ENCODE measurements around the gene MYCBPAP.
"Not testable (repeated sequence)": the region's sequence is repeated elsewhere in the genome, so short reads cannot be mapped to it uniquely, and the experiment has no call there.

Gene MYCBPAP

DNA sequence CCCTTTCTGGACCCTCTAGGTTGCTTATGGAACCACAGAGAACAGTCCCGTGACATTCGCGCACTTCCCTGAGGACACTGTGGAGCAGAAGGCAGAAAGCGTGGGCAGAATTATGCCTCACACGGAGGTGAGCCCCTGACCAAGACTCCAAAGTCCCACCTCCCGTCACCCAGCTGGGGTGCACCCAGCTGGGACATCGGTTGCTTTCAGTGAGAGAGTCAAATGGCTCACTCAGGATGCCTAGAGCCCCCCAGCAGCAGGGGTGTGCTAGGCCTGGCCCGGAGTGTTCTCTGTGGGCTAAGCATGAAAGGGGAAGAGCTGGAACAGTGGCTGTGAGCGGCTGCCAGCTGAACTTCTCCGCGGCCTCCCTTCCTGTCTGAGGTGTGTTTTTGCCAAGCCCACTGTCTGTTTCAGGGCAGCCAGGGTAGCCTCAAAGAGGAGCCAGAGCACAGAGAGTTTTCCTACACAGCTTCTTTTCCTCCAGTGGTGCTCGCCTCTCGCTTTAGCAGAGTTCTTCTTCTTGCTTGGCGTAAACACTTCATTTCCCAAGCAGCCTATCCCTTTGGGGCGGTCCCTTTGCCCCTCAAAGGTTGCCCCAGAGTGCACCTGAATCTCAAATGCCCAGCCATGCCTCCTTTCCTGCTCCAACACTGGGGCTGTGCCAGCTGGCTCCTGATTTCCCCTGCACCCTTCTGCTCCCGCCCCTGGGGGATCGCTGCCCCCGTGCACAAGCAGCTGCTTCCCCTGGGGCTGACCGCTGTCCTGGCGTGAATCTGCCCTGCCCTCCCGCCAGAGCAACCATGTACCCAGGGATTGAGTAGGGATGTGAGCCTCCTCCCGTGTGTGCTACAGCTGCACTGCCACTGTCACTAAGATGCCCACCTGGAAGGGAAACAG is 37.0 kb upstream of the MYCBPAP start:
- no peak for DNase-seq

GRCh38 chr17:50472286-50472685 is 36.0 kb upstream of the MYCBPAP start:
- no peak for DNase-seq

GRCh38 chr17:50472761-50473161 is 35.5 kb upstream of the MYCBPAP start:
- not testable (repeated sequence) for DNase-seq

- DNase-seq, result no peak
These were observed 34.3 kb upstream of the MYCBPAP start for GRCh38 chr17:50473901-50474300.

- DNase-seq, result no peak
These were observed 33.7 kb upstream of the MYCBPAP start for GRCh38 chr17:50474523-50474922.

DNA sequence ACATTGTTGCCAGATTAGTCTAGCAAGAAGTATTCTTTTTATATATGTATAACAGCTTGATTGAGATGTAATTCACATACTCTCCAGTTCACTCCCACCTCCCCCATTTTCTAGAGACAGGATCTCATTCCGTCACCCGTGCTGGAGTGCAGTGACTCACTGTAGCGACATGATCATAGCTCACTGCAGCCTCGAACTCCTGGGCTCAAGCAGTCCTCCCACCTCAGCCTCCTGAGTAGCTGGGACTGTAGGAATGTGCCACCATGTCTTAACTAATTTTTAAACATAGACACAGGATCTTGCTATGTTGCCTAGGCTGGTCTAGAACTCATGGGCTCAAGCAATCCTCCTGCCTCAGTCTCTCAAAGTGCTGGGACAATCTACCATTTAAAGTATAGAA is 32.9 kb upstream of the MYCBPAP start:
- DNase-seq, result no peak

- DNase-seq, result not testable (repeated sequence)
These were observed 32.3 kb upstream of the MYCBPAP start for GRCh38 chr17:50475775-50476544.

DNA sequence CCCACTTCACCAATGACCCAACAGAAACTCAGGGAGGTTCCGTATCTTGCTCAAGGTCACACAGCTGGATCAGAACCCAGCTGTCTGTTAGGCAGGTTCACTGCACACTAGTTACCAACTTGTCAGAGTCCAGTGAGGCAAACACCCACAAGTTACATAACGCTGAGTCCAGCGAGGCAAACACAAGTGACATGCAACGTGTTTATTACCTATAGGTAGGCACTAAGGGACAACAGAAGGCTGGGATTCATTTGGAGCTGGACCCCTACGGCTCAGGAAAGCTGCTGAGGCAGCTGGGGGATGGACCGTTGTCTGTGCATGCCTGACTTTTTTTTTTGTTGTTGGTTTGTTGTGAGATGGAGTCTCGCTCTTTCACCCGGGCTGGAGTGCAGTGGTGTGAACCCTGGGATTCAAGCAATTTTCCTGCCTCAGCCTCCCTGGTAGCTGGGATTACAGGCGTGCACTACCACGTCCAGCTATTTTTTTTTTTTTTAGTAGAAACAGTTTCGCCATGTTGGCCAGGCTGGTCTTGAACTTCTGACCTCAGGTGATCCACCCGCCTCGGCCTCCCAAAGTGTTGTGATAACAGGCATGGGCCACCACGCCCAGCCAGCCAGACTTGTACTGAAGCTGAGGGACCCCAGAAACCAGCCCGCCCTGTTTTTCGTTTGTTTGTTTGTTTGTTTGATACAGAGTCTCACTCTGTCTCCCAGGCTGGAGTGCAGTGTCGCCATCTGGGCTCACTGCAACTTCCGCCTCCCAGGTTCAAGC is 31.5 kb upstream of the MYCBPAP start:
- DNase-seq, result no peak

DNA sequence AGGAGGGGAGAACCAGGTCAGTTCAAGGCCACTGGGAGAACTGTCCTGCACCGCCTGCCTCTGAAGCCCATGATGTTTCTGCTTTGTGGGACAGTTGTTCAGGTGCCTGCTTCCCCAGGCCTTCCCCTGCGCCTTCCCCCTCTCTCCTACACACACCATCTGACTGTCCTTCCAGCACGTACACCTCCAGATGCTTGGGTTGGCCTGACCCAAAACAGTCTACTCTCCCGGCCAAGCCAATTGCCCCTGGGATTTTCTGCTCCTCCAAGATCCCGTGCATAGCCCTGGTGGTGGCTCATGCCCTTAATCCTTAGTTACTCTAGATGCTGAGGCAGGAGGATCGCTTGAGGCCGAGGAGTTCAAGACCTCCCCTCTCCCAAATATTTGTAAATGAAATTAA is 30.3 kb upstream of the MYCBPAP start:
- no peak for DNase-seq

DNA sequence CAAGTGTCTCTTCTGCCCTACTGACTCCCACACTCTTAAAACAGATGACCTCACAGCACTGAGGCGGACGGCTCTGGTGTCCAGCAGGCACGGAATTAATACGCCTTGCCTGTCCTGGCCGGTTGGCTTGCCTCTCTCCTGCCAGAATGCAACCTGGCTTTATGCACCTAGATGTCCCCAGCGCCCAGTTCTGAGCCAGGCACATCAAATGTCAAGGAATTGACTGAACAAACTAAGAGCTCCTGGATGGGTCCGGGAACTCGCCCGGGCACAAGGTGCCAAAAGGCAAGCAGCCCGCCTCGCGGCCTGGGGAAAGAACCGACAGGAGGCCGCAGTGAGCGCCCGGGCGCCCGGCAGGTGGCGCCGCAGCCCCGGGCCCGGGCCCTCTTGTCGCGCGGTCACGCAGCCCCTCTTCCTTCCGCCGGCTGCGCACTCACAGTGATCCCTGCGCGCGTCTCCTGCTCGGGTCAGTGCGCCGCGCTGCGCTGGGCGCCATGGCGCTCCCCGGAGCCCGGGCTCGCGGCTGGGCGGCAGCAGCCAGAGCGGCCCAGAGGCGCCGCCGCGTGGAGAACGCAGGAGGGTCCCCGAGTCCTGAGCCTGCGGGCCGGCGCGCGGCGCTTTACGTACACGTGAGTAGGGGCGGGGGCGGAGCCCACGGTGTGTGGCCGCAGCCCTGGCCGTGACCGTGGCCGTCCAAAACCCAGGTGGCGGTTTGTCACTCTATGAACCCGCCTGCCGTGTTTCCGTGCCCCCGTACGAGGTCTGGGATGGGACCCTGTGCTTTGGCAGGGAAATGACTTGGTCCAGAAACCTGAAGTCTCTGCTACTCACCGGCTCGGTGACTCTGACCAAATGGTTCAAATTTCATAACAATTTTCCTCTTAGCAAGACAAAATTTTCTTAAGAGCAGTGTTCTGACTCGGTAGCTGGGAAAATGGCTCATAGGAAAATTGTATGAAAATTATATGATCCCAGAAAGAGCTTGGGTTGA is 29.6 kb upstream of the MYCBPAP start, which contains the start of gene RSAD1:
TSS of gene RSAD1 (plus strand) at position 470 of the 991 bp plus-strand sequence. CDS start at position 495, 25 bp downstream.
- DNase-seq, result peak; percentile 71

GRCh38 chr17:50479522-50480141 is 28.6 kb upstream of the MYCBPAP start:
- DNase-seq, result peak; percentile 49

DNA sequence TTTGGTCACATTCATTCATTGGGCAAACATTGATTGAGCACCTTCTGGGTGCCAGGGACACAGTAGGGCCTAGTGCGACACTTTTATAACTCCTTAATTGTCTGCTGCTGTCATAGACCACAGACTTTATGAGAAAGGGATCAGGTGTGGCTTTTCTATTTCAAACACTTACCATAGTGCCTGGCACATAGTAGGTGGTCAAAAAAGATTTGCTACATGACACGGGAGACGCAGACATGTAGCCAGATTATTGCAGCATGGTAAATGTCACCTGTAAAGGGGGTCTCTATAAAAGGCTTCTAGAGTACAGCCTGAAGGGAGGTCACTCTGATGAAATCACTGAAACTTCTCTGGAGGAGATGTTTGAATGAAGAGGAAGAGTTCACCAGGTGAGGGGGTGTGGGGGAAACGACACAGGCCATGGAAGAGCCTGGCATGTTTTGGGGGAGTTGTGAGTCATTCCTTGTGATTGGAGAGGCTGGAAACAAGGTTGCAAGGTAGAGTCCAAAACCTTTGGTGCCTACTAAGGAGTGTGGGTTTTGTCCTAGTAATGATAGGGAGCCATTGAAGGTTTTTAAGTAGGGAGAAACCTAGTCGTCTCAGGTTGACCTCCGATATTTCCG is 28.0 kb upstream of the MYCBPAP start:
- no peak for DNase-seq

DNA sequence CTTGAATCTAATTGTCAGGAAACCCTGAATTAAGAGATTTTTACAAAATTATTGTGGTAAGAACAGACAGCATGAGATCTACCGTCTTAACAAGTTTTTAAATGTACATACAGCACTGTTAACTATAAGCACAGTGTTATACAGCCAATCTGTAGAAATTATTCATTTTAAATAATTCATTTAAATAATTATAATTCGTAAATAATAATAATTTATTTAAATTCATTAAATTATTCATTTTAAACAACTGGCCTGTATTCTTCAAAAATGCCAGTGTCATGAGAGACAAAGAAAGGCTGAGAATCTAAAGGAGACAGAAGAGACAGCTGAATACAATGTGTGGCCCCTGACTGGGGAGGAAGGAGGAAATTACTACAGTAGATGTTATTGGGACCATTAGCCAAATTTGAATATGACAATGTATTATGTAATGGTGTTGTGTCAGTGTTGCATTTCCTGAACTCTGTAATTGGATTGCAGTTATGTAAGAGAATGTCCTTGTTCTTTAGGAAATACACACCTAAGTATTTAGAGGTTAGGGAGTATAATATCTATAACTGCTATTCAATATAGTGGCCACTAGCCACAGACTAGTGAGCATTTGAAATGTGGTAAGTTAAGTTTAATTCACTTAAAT is 27.3 kb upstream of the MYCBPAP start:
- DNase-seq, result no peak

DNA sequence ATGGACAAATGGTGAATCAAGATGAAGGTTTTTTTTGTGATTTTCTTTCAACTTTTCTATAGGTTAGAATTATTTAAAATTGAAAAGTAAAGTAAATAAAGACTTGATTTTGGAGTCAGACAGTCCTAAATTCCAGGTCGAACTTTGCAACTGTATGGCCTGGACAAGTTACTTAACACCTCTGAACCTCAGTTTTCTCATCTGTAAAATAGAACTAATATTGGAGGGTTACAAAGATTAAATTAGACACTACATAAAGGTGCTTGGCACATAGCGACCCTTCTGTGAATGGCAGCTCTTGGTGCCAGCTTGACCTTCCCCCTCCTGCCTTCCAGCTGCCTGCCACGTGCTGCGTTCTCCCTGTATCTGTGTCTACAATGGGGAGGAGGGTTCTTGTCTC is 26.6 kb upstream of the MYCBPAP start:
- no peak for DNase-seq

DNA sequence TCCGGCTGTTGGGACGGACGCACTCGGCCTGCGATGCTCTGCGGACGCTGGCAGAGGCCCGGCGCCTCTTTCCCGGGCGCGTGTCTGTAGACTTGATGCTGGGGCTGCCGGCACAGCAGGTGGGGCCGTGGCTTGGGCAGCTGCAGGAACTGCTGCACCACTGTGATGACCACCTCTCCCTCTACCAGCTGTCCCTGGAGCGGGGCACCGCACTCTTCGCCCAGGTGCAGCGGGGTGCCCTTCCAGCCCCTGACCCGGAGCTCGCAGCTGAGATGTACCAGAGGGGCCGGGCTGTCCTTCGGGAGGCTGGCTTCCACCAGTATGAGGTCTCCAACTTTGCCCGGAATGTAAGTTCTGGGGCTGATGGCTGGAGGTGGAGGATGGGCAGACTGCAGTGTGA is 26.1 kb upstream of the MYCBPAP start:
- no peak for DNase-seq

GRCh38 chr17:50482516-50482915 is 25.7 kb upstream of the MYCBPAP start:
- DNase-seq, result peak; percentile 68

GRCh38 chr17:50483266-50483665 is 25.0 kb upstream of the MYCBPAP start:
- DNase-seq, result no peak

DNA sequence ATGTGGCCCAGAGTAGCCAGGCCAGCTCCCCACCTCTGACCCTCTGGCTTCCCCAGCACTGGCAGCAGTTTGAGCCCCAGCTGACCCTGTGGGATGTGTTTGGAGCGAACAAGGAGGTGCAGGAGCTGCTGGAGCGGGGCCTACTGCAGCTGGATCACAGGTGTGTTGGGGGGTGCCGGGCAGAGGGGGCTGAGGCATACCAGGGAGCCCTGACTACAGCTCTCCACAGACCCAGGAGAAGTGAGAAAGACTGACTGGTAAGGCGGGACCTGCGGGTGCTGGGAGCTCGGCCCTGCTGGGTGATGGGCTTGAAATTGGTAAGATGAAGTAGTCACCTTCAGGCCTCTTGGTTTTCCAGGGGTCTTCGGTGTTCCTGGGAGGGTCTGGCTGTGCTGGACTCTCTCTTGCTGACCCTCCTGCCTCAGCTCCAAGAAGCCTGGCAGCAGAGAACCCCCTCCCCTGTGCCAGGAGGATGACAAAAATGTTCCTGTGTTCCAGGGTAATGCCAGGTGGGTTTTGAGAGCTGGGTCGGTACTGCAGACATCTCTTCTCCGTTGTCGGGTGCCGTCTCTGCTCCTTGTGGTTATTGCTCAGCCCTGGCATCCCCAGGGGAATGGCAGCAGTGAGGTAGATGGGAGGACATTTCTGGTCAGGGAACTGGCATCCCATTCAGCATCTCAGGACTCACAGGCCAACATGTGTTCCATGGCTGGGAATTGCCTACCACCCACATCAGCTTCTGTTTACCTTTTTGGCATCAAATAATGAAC is 23.7 kb upstream of the MYCBPAP start:
- no peak for DNase-seq
